ENCODE results near the gene HAUS5. TPM values are rescaled to one million over a fixed set of nuclear protein-coding genes. Genes with fewer than 3 reads are reported as not detected.
"Not testable (repeated sequence)": the region's sequence is repeated elsewhere in the genome, so short reads cannot be mapped to it uniquely, and the experiment has no call there.

Gene HAUS5
- total RNA-seq, 2 donors from 2014 or later, result 9.6 to 14.5 TPM

GRCh38 chr19:35601971-35602370, 10.6 kb upstream of the HAUS5 start:
- no peaks in the 10 kb centered on the region for H3K4me1 ChIP-seq
- ATAC-seq (no peak), DNase-seq (no peak)
- H3K9me3 ChIP-seq, result no peaks in the 10 kb centered on the region
- H3K27me3 ChIP-seq, result no peaks in the 10 kb centered on the region
- H3K27ac ChIP-seq, result no peak overlapping the region
- intact Hi-C loops (cut with DNase I), result no loop called here
- no peak overlapping the region for H3K4me3 ChIP-seq
- WGBS, 2 donors, result 94 to 100% methylated on average over 1 to 3 of the region's 3 CpGs
- H3K36me3 ChIP-seq (replicated peaks in 1 of 2; ENCODE audit: insufficient read depth in 1 of 2, low read depth in 2 of 2), result no peaks in the 10 kb centered on the region
- TF ChIP-seq POLR2A (IDR thresholded peaks at IDR 0.05) (no peak), CTCF (IDR thresholded peaks at IDR 0.05) (no peak)

- 78 to 79% methylated on average over 4 of the region's 4 CpGs for WGBS, 2 donors
- ATAC-seq; H3K27ac ChIP-seq; H3K9me3 ChIP-seq; H3K36me3 ChIP-seq (replicated peaks in 1 of 2; ENCODE audit: insufficient read depth in 1 of 2, low read depth in 2 of 2); DNase-seq; H3K4me3 ChIP-seq; H3K4me1 ChIP-seq; intact Hi-C loops (cut with DNase I); H3K27me3 ChIP-seq: not testable (repeated sequence)
Observed at GRCh38 chr19:35604436-35604835, 8.1 kb upstream of the HAUS5 start.

GRCh38 chr19:35607170-35607569, 5.4 kb upstream of the HAUS5 start:
- H3K4me1 ChIP-seq; H3K9me3 ChIP-seq; H3K4me3 ChIP-seq; H3K36me3 ChIP-seq (replicated peaks in 1 of 2; ENCODE audit: insufficient read depth in 1 of 2, low read depth in 2 of 2); intact Hi-C loops (cut with DNase I); ATAC-seq; DNase-seq; H3K27ac ChIP-seq; H3K27me3 ChIP-seq: not testable (repeated sequence)
- 75 to 76% methylated on average over 8 of the region's 8 CpGs for WGBS, 2 donors

GRCh38 chr19:35607661-35608060, 4.9 kb upstream of the HAUS5 start:
- WGBS, 2 donors, result 76 to 83% methylated on average over 3 of the region's 3 CpGs
- intact Hi-C loops (cut with DNase I), result no loop called here
- no peaks in the 10 kb centered on the region for H3K27me3 ChIP-seq
- no peak for TF ChIP-seq POLR2A (IDR thresholded peaks at IDR 0.05)
- no peak for TF ChIP-seq CTCF (IDR thresholded peaks at IDR 0.05)
- peaks cover 7% of the 10 kb centered on the region for H3K4me1 ChIP-seq
- DNase-seq, result no peak
- H3K36me3 ChIP-seq (replicated peaks in 1 of 2; ENCODE audit: insufficient read depth in 1 of 2, low read depth in 2 of 2), result no peaks in the 10 kb centered on the region
- no peak for ATAC-seq
- no peaks in the 10 kb centered on the region for H3K9me3 ChIP-seq
- no peak overlapping the region for H3K27ac ChIP-seq
- H3K4me3 ChIP-seq, result no peak overlapping the region

GRCh38 chr19:35608251-35608650, 4.3 kb upstream of the HAUS5 start:
- Histone ChIP-seq H3K27me3 (no peaks in the 10 kb centered on the region), H3K27ac (no peak overlapping the region), H3K36me3 (replicated peaks in 1 of 2; ENCODE audit: insufficient read depth in 1 of 2, low read depth in 2 of 2) (no peaks in the 10 kb centered on the region), H3K4me1 (peaks cover 11% of the 10 kb centered on the region), H3K4me3 (no peak overlapping the region), H3K9me3 (no peaks in the 10 kb centered on the region)
- 70 to 78% methylated on average over 2 of the region's 2 CpGs for WGBS, 2 donors
- DNase-seq (no peak), ATAC-seq (no peak)
- no peak for TF ChIP-seq POLR2A (IDR thresholded peaks at IDR 0.05)
- no peak for TF ChIP-seq CTCF (IDR thresholded peaks at IDR 0.05)
- intact Hi-C loops (cut with DNase I), result no loop called here

GRCh38 chr19:35609851-35610353, 2.6 kb upstream of the HAUS5 start:
- peaks cover 12% of the 10 kb centered on the region for H3K4me1 ChIP-seq
- H3K27ac ChIP-seq, result no peak overlapping the region
- DNase-seq, result no peak
- H3K9me3 ChIP-seq, result no peaks in the 10 kb centered on the region
- H3K27me3 ChIP-seq, result no peaks in the 10 kb centered on the region
- TF ChIP-seq POLR2A (IDR thresholded peaks at IDR 0.05), result no peak
- no peak for TF ChIP-seq CTCF (IDR thresholded peaks at IDR 0.05)
- H3K4me3 ChIP-seq, result no peak overlapping the region
- ATAC-seq, result no peak
- intact Hi-C loops (cut with DNase I), result no loop called here
- 47 to 88% methylated on average over 2 to 6 of the region's 6 CpGs for WGBS, 2 donors
- no peaks in the 10 kb centered on the region for H3K36me3 ChIP-seq (replicated peaks in 1 of 2; ENCODE audit: insufficient read depth in 1 of 2, low read depth in 2 of 2)

Measured in body of pancreas (tissue), 4 donors.